SK-N-MC (cell line): ENCODE results near the gene TEKT5.
"Not testable (repeated sequence)": the region's sequence is repeated elsewhere in the genome, so short reads cannot be mapped to it uniquely, and the experiment has no call there.

ENCODE experiments used
- DNase-seq: peaks from one replicate; pipeline ENCODE4 v3.0.0-alpha.2; 2011; ENCODE audit warnings: low read depth, low spot score
- H3K27ac ChIP-seq: fragments of 200-600 bp; sonication (generic); 2 replicates; pipeline ENCODE4 v1.5.1; 2016; ENCODE audit warnings: mixed run types
- H3K36me3 ChIP-seq: fragments of 200-600 bp; sonication (generic); 2 replicates; pipeline ENCODE4 v1.6.1; 2017; ENCODE audit warnings: antibody characterized with exemption, low read length, mixed read lengths; ENCODE audit not compliant: insufficient read depth
- H3K4me3 ChIP-seq: fragments of 200-600 bp; sonication (generic); 2 replicates; pipeline ENCODE4 v1.5.1; 2016
- H3K9ac ChIP-seq: fragments of 200-600 bp; sonication (generic); 2 replicates; pipeline ENCODE4 v1.8.0; 2017; ENCODE audit warnings: mixed run types, mixed read lengths; ENCODE audit not compliant: insufficient read length
- H3K9me3 ChIP-seq: fragments of 200-600 bp; sonication (generic); 2 replicates; pipeline ENCODE4 v1.6.1; 2017; ENCODE audit warnings: low read depth, mild to moderate bottlenecking, antibody characterized with exemption, low read length, moderate library complexity, mixed read lengths
- EZH2 ChIP-seq: fragments of 200-600 bp; sonication (generic); IDR thresholded peaks from one replicate; pipeline ENCODE4 v1.6.1; 2017; ENCODE audit warnings: antibody characterized with exemption
- FOXP2 ChIP-seq: optimal IDR thresholded peaks from 2 replicates; pipeline ENCODE3; 2011; ENCODE audit warnings: mild to moderate bottlenecking, moderate library complexity; ENCODE audit not compliant: insufficient read depth; ENCODE audit errors: extremely low read length, control extremely low read depth
- POLR2AphosphoS5 ChIP-seq: IDR thresholded peaks from 2 replicates; pipeline ENCODE4 v1.6.1; 2012; ENCODE audit warnings: mild to moderate bottlenecking, low read depth, low read length, borderline replicate concordance

TEKT5 gene

DNA sequence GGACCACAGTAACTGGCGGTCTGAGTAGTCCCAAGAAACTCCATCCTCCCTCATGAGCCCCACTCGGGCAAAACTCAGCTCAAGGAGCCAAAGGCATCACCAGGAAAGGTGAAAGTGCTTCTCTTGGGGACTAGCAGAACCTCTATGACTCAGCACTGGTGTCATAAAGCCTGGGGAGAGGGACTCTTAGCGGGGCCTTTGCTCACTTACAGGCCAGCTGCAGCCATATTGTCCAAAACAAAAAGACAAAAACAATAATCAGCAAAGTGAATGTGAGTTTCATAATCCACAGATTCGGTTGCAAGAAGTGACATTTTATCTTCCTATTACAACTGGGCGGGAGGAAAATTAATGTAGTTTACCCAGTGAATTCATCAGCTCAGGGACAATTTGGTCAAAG lies at the start of gene TEKT5:
TEKT5 (minus strand) TSS at position 101 of the 400 bp plus-strand sequence; CDS start at position 44, 57 bp downstream.
- no peak for DNase-seq
- H3K9ac ChIP-seq = no peak within 1 kb of the TSS
- TF ChIP-seq EZH2 (no peak), POLR2AphosphoS5 (no peak), FOXP2 (no peak)

DNA sequence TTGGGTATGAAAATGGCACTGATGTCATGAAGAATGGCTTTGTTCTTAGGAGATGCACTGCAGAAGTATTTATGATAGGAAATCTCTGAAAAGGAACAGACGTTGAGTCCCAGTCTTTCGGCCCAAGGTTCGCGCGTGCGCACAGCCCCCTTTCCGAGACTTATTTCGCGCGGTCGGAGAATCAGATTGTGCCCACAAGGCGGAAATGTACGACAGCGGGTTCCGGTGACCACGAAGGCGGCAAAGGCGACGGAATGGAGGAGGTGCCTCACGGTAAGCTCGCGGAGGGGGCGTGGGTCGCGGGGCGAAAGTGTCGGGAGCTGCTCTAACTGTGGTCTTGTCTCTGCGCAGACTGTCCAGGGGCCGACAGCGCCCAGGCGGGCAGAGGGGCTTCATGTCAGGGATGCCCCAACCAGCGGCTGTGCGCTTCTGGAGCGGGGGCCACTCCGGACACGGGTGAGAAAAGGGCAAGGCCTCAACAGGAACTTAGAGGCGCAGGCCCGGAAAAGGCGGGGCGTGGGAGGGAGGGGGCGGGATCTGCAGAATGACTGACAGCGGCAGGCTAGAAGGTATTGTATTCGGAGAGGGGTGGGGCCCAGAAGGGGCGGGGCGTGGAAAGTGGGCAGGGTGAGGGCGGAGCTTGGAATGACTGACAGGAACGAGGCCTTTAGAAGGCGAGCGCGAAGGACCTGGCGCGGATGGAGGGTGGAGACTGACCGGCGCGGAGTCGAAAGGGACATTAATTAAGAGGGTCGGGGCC lies 49.1 kb upstream of the TEKT5 start, which contains the start of gene NUBP1:
NUBP1 (plus strand) TSS at position 233 of the 760 bp plus-strand sequence; CDS start at position 255, 22 bp downstream.
- TF ChIP-seq POLR2AphosphoS5 = peak; percentile 75; the same call in 1 of the 2 replicates
- TF ChIP-seq FOXP2 = no peak
- H3K4me3 ChIP-seq = peak within 1 kb of the TSS; percentile 99
- H3K36me3 ChIP-seq = 0 out of 2 replicates have a peak, but pooled peaks cover 4% of the 10 kb centered on the region
- peak within 1 kb of the TSS; percentile 98 for H3K9ac ChIP-seq
- peak within 1 kb of the TSS; percentile 95 for H3K27ac ChIP-seq
- DNase-seq = peak; percentile 88
- no peaks in the 10 kb centered on the region for H3K9me3 ChIP-seq

More for the DNA sequence above, at the start of gene TEKT5:
- Histone ChIP-seq H3K27ac (no peak within 1 kb of the TSS), H3K9me3 (no peaks in the 10 kb centered on the region), H3K4me3 (no peak within 1 kb of the TSS), H3K36me3 (no peaks in the 10 kb centered on the region)

DNA sequence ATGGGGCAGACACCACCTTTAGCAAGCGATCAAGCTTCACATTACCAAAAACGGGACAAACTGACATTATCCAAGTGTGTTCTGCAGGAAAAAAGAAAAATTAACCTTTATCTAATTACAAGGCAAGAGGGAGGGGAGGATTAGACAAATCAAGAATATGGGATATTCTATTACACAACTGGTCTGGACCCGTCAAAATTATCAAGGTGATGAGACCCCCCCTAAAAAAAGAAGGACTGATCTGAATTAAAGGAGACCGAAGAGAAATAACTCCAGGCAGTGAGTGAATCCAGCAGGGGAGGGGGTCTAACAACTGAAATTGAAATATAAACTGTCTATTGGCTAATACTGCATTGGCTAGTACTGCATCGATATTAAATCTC lies 48.5 kb upstream of the TEKT5 start:
- DNase-seq = no peak
- H3K4me3 ChIP-seq = peak overlapping the region; percentile 99
- no peaks in the 10 kb centered on the region for H3K9me3 ChIP-seq
- H3K36me3 ChIP-seq = 0 out of 2 replicates have a peak, but pooled peaks cover under 1% of the 10 kb centered on the region
- H3K9ac ChIP-seq = peak overlapping the region; percentile 98
- H3K27ac ChIP-seq = peak overlapping the region; percentile 95
- TF ChIP-seq FOXP2 = no peak
- no peak for TF ChIP-seq EZH2
- no peak for TF ChIP-seq POLR2AphosphoS5

DNA sequence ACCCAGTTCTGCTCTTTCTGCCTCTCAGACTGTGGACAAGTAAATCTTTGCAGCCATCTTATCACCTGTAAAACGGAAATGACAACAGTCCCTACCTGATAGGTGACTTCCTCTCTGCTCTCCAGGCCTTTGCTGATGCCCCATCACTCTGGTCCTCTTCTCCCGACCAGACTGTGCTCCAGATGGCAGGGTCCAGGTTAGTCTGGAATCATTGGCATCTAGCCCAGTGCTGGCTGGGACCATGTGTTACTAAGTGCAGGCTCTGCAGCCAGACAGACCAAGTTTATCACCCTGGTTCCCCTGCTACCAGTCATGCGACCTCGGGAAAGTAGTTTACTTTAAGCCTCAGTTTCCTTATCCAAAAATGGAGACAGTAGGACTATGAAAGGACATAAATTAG lies 47.1 kb upstream of the TEKT5 start:
- TF ChIP-seq POLR2AphosphoS5 (no peak), EZH2 (no peak), FOXP2 (no peak)
- Histone ChIP-seq H3K4me3 (no peak overlapping the region), H3K27ac (no peak overlapping the region), H3K9ac (no peak overlapping the region), H3K9me3 (no peaks in the 10 kb centered on the region), H3K36me3 (no peaks in the 10 kb centered on the region)
- DNase-seq = no peak

DNA sequence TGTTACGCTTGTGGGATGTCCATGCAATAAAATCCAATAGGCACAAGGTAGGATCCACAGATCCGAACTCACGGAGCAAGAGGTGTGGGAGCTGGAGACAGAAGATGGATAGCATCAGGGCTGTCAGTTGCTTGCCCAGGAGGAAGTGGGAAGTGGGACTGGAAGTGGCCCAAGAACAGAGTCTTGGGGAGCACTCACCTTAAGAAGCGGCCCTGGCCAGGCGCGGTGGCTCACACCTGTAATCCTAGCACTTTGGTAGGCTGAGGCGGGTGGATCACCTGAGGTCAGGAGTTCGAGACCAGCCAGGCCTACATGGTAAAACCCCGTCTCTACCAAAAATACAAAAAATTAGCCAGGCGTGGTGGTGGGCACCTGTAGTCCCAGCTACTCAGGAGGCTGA lies 46.5 kb upstream of the TEKT5 start:
- H3K9me3 ChIP-seq, H3K36me3 ChIP-seq, H3K27ac ChIP-seq, H3K9ac ChIP-seq, DNase-seq, H3K4me3 ChIP-seq: not testable (repeated sequence)

DNA sequence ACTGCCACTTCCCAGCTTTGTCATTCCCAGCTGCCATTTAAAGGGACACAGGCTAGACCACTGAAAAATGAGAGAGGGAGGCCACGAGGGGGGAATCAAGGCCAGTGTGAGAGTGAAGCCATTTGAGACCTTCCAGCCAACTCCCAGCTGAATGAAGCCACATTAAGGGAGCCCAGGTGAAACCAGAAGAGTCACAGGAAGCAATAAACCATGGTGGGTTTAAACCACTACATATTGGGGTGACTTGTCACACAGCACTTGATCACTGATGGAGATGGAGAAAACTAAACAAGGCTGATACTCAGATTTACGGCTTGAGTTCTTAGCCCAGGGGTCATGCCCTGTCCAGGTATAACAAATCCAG lies 46.1 kb upstream of the TEKT5 start:
- Histone ChIP-seq H3K36me3 (no peaks in the 10 kb centered on the region), H3K27ac (no peak overlapping the region), H3K9me3 (no peaks in the 10 kb centered on the region), H3K9ac (no peak overlapping the region), H3K4me3 (no peak overlapping the region)
- DNase-seq = no peak
- no peak for TF ChIP-seq FOXP2
- TF ChIP-seq EZH2 = no peak
- no peak for TF ChIP-seq POLR2AphosphoS5

DNA sequence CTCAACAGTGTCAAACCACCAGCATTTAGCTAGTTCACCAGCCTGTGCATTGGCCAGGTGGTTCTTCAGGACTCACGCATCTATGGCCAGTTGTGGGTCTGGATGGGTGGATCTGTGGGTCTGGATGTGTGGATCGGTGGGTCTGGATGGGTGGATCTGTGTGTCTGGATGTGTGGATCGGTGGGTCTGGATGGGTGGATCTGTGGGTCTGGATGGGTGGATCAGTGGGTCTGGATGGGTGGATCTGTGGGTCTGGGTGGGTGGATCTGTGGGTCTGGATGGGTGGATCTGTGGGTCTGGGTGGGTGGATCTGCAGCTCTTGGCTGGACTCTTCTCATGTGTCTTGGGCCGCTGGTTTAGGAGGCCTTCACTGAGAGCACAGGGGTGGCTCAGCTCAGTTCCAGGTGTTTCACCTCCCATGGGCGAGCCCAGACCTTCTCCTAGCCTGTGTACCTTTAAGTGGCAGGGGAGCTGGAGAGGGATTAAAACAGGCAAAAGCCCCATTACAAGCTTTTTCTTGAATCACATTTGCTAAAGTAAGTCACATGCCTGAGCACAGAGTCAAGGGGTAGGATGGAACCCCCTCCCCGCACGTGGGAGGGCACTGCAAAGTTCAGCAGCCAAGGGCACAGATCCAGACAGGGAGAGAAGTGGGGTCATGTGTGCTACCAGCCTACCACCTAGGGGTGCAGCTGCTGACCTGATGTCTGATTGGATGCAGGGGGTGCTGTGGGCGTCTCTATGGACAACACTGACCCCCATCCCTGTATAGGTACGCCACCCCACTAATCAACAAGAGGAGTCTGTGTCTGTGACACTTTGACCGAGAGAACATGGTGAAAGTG lies 45.5 kb upstream of the TEKT5 start:
- H3K9ac ChIP-seq = no peak overlapping the region
- H3K36me3 ChIP-seq = no peaks in the 10 kb centered on the region
- H3K4me3 ChIP-seq = no peak overlapping the region
- TF ChIP-seq FOXP2 (no peak), POLR2AphosphoS5 (no peak), EZH2 (no peak)
- no peaks in the 10 kb centered on the region for H3K9me3 ChIP-seq
- no peak for DNase-seq
- H3K27ac ChIP-seq = no peak overlapping the region

DNA sequence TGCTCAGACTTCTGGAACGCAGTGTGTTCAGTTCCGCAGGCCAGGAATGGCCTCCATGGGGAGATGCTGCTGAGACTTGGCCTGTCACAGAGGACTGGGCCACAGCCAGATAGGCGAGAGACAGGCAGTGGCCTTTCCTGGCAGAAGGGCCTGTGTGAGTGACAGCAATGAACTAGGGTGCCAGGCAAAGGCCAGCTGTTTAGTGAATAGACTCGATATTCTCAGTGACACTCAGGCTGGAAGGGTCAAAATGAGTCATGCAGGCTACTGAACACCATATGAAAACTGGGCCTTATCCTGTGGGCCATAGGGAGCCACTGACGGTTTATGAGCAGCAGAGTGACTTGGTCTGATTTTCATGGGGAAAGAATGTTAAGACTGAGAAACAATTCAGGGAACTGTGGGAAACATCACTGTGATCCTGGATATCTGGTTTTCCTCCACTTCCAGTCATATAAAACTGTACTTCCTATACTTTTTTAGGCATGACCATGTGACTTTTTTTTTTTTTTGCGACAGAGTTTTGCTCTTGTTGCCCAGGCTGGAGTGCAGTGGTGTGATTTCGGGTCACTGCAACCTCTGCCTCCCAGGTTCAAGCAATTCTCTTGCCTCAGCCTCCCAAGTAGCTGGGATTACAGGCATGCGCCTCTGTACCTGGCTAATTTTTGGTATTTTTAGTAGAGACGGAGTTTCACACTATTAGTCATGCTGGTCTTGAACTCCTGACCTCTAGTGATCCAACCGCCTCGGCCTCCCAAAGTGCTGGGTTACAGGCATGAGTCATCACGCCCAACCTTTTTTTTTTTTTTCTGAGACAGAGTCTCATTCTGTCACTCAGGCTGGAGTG lies 43.7 kb upstream of the TEKT5 start:
- Histone ChIP-seq H3K4me3 (no peak overlapping the region), H3K36me3 (no peaks in the 10 kb centered on the region), H3K9me3 (no peaks in the 10 kb centered on the region), H3K9ac (no peak overlapping the region), H3K27ac (no peak overlapping the region)
- TF ChIP-seq FOXP2 = no peak
- no peak for TF ChIP-seq EZH2
- TF ChIP-seq POLR2AphosphoS5 = no peak
- DNase-seq = no peak
